NCI-H748 (cell line): ENCODE measurements around the gene CREB3L1.

Experiments
- DNase-seq: peaks from one replicate; lab custom pipeline; 2025; ENCODE audit not compliant: unreplicated experiment; lab: John Stamatoyannopoulos, UW

Gene CREB3L1

DNA sequence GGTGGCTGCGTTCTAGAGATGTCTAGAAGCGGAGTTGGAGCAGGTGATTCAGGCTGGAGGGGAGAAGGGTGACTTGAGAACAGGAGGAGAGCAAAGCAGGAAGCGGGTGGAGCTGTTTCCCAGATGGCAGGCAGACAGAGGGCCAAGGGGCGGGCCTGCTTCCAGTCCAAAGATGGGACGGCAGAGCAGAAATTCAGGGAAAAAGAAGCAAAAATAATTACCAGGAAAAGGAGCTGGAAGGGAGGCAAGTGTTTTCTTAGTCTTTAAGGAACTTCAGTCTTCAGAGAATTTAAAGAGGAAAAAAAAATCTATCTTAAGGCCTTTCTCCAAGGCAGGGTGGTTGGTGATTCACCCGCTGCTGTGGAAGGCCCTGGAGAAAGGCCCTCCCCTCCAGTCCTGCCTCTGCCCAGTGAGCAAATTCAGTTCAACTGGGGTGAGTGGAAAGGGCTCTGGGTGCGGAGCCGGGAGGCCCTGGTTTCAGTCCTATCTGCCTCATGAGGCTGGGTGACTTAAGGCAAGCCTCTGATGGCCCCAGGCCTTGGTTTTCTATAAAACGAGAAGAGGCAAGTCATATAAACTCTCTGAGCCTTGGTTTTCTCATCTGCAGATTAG is 4.5 kb upstream of the CREB3L1 start:
- DNase-seq, result no peak

DNA sequence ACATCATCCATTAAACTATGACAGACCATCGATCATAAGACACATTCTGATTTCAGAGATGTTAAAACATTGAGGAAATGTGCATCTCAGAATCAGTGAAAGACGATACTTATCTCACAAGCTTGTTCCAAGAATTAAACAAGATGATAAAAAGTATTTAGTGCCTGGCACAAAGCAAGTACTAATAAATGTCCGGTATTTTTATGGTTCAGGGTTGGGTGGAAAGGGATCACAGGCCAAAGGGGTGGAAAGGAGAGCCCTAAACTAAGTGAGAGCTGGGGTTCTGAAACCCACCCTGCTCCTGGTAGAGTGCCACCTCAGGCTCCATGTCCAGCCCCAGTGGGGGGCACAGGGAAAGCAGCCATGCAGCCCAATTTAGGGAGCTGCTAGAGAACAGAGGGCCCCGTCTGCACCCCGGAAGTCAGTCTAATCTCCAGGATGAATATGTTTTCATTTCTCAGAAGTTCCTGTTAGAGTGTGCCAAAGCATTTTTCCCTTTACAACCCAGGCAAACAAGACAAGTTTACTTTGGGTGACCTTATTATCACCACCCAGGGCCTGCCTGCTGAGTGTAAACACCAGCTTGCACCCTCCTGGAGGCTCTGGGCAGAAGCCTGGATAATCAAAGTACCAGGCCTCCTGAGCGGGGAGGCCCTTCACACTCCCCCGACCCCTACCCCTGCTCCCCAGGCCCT is 3.8 kb upstream of the CREB3L1 start:
- DNase-seq, result no peak

DNA sequence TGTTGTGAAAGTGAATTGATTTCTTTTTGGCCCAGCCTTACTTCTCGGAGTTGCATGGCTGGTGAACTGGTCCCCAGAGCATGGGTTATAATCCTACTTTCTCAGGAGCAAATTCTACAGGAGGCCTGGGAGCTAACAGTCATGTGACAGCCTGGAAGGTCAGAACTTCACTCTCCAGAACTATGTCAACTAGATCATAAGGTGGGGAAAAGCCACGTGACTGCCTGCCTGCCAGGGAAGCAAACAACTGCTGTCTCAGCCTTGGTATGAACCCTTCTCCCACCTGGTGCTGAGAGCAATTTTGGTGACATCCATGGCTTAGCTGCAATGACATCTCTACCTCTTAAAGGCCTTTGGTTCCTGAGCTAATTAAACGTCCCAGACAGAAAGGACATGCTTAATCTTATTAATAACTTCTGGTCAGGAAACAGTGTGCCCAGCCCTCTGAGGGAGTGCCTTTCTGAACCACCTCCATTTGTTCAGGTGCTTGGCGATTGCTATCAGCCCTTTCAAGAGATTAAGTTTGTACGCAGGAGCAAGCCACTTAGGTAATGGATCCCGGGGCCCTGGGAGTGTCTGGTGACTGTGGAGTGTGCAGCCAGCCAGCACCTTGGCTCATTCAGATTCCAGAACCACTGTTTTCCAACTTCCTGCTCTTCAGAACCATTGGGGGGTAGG is 1.4 kb upstream of the CREB3L1 start:
- DNase-seq, result no peak

DNA sequence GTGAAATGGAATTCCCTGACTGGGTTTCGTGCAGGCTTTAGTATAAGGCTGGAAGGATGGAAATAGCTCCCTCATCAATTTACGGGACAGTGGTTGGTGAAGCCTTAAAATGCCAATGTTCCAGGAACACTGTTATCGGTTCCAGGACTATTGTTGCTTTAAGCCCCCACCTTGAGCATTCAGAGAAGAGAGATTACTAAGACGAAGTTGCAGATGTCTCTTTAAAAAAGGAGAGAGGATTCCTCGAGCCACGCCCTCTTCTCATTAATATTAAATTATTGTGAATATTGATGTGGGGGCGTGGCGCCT is 195 bp upstream of the CREB3L1 start:
- DNase-seq, result peak; percentile 79

DNA sequence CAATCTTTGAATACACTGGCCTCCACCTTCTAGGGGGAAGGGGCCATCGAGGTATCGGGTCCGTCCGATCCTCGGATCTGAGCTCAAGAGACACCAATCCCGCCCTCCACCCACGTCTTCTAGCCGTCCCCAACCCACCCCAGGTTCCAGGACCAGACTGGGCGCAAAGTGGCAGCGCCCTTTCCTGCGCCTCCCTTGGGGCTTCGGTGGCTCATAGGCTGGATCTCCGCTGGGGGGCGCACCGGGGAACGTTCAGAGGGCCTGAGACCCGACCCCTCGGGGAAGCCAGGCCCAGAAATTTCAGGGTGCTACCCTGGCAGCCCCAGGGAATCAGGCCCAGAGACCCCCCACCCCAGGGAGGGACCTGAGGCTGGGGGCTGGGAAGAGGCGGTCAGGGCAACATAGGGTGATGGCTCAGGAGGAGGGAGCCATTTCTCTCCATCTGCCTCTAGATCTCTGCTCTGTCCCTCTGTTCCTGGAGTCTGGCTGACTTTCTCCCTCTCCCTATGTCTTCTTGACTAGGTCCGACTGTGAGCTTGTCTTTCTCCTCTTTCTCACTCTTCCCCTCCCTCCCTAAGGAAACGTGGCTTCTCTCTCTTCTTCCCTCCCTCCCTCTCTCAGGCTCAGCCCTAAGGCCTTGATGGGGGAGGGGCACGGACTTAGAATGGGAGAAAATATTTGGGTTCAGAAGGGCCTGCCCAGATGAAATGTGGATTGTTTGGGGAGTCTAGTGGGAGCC is 1.1 kb downstream of the CREB3L1 start:
- DNase-seq, result peak; percentile 44

DNA sequence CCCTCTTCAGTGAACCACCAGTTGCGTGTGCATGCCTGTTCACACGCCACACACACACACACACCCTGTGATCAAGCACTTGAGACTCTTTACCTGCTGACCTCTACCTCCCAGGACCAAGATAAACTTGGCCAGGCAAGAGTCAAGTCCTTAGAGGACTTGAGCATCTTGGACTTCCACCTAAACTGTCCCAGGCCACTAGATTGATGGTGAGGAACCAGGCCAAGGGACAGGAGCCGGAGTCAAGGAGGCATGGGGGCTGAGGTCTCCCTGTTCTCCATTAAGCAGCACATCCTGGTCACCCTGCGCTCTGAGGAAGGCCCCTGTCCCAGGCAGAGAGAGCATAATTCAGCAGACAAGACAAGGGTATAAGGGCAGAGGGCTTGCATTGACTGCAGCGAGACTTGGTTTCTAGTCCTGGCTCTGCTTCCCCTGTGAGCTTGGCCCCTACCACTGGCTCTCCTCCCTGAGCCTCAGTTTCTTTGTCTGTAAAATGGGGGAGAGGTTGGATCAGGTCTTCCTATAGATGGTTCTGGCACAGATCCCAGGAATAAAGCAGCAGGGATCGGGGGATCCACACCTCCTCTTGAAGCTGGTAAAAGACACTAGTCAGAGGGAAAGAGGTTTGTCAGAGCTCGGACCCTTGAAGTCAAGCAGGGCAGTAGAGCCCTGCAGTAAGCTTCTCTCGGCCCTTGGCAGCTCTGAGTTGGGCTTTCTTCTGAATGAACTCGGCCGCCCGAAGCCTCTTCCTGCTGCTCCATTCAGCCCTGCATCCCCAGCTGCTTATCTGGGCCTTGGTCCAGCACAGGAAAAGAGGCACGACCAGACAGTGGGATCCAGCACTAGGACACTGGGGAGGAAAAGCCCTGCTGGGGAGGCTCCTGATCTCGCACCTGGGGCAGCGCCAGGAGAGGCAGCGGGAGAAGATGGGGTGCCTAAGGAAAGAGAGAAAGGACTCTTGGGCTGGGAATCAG is 2.0 kb downstream of the CREB3L1 start:
- no peak for DNase-seq

DNA sequence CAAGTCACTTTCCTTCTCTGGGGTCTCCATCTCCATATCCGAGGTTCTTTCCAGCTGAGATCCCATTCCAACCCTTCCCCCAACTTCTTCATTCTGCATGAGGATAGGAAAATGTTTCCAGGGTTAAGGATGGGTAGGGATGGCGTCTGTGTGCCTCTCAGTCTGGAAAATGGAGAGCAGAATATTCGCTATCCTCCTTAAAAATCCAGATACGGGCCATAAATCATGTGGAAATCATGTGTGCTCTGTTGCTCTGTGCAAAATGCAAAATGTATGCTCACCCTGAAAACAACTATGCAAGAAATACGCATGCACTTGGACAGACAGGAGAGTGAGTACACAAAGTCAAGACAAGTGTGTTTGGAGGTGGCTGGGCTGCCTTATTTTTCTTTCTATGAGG is 3.2 kb downstream of the CREB3L1 start:
- no peak for DNase-seq

DNA sequence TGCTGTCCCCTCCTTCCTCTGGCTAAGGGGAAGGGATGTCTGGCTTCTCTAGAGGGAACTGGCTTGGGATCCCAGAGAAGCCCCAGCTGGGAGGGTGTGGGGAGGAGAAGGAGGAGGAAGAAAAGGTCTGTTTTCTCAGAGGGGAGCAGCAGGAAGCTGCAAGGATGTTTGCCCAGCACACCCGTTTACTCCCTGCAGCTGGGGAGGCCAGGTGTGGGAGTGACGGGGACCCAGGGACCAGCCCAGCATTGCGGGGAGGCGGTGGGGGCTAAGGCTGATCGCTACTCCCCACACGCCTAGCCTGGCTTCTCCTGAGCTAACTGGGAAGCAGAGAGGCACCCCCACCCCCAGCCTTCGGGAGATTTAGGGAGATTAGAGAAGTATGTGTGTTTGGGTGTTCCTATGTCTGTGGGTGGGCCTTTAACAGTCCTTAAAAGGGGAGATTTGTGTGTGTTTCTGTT is 3.9 kb downstream of the CREB3L1 start:
- no peak for DNase-seq

DNA sequence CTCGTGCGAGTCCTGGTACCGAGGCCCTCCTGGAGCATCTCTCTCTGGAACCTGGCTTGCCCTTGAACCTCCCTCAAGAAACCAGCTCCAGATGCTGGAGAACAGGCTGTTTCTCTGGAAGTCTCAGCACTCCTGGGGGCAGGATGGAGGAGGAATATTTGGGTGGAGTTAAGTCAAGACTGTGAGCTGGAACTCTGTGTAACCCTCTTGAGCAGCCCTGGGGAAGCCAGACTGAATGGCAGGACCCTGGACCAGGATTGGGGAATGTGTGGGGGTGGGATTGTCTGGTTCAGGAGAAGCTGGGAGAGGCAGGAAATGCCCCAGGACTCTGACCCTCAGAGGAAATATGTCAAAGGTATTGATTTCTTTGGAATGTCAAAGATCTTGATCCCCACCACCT is 7.7 kb downstream of the CREB3L1 start:
- no peak for DNase-seq

DNA sequence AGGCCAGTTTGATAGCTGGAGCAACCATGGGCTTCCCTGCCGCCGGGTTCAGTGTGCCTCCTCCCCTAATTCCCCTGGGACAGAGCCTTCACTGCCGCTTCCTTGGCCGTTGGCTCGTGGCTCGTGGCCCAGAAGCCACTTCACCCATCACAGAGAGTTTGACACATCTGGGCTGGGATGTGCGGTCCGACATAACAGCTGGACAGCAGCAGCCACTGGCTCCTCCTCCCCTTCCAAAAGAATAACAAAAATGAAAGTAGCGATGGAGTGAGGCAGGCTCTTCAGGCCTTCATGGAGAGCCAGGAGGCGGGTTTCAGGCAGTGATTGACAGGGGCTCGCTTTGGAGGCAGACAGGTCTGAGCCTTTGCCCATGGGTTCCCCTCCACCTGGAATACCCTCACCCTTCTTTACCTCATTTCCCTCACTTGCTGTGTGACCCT is 8.2 kb downstream of the CREB3L1 start:
- no peak for DNase-seq

DNA sequence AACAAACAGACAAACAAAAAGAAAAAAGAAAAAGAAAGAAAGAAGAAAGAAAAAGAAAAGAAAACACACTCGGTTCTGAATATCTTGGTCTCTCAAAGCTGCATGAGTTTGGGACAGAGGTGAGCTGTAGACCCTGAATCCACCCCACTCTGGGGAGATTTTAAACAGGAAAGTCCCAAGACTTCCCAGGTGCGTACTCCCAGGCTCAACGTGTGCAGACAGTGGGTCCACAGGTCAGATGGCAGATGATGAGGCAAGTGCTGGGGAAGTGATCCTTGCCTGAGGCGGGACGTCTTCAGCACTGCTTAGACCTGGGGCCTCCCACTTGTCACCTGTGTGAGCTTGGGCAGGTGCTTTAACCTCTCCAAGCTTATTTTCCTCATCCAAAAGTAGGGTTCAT is 9.3 kb downstream of the CREB3L1 start:
- no peak for DNase-seq

DNA sequence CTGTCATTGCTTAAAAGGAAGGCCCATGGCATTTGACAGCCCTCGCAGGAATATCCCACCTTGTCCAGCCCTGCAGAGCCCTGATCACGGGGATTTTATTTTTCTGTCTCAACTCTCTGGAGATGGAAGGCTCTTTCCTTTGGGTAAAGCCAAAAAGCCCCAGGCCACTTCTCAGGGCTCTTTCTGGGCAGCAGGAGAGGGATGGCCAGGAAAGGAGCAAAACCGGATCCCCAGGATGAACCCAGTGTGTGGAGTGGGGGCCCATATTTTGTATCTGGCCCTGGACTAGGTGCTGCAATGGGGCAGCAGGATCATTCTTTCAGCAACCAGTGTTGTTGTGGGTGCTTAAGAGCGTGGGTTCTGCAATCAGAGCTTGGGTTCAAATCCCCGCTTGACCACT is 11.0 kb downstream of the CREB3L1 start:
- no peak for DNase-seq

DNA sequence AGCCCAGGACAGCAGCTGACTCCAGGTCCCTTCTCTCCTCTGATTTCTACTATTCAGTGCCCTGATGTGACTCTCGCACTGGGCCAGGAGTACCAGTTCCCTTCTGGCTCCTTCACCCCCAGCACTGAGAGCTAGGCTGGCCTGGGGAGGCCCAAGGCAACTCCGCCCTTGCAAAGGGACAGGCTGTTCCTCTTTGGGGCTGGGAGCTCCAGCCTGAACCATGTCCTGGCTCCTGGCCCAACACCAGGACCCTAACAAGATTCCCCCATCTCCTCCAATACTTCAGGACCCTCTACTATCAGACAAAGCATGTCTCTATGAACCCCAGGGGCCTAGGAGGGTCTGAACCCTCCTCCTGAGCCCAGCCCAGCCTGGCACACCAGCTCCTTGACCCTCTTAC is 12.5 kb downstream of the CREB3L1 start:
- no peak for DNase-seq

DNA sequence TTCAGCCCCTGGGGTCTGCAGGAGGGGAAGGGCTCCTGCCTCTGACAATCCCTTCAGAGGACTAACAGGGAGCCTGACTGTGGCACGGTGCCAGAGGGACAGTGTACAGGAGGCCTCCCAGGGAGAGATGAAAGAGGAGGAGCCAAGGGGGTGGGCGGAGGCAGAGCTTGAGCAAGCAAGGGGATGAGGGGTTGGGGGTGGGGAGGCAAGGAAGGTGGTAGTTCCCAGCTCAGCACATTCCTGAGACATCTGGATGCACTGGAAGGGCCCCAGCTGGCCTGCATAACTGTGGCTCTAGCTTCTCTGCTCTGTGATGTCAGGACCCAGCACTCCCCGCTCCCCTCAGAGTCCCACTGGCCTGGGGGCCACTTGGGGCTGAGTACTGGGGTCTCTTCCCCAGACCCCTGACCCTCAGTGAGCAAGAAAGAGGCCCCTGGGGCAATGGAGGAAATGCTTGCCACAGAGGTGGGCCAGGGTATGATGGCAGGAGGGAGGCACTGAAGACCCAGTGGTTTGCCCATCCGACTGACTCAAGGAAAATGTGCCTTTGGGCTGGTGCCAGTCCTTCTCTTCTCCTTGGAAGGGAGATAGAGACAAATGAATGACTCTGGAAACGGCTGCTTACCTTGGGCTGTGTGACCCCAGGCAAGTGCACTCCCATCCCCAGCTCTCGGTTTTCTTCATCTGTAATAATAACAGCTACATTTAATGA is 13.3 kb downstream of the CREB3L1 start:
- peak; percentile 24 for DNase-seq

DNA sequence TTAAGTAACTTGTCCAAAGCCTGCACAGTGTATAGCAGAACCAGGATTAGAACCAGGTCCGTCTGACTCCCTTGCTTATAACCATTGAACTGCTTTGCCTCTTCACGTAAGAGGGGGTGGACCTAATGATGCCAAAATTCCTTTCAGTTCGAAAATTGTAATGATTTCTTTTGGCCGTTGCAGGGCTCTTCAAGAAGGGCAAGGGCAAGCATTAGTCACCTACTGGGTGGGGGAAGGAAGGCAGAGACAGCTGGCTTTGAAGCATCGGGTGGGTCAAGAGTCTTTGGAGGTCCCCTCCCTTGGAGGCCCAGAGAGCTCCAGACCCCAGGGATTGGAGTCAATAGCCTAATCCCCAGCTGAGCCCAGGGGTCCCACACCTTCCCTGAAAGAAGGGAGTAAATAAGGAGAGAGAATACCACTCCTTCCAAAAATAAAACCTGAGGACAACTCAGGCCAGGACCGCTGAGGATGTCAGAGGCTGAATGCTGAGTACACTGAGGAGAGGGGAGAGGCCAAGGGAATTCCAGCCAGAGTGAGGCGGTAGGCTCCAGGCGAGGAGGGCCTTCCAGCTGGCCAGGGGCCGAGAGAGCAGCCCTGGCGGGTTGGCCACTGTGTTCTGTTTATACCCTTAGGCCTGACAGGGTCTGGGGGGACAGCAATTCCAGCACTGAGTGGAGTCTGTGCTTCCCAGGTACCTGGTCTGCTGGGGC is 14.1 kb downstream of the CREB3L1 start:
- DNase-seq, result no peak

DNA sequence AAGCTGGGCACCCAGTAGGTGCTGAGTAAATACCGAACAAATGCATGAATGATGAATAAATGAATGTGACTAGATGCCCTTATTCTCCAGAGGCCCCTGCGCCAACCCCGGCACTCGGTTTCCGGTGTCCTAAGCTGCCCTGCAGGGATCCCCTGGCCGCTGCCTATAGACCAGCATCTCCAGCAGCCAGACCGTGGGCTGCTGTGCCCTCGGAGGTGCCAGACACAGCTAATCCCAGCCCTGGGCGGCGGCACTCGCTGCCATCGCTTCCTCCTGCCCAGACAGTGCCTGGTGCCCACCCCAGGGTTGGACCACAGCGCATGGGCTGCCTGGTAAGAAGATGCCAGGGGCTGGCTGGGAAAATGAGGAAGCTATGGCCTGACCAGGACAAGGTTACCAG is 15.6 kb downstream of the CREB3L1 start:
- DNase-seq, result no peak

DNA sequence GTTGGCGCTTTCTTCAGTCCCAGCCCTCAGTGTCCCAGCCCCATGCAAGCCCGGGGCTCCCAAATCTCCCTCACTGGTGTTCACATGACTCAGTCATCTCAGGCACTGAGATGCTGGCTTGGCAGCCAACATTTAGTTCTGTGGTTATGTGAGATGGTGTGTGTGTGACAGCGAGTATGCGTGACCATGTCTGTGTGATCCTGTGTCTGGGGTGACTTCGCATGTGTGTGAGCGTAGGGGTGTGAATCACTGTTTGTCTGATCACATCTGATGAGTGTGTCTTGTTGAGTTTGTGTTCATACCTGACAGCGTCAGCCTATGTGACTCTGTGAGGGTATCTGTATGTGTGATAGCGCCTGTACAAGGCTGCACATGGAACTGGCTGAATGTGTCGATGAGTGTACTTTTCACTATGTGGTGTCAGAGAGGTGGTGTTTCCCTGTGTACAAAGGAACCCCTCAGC is 16.2 kb downstream of the CREB3L1 start:
- no peak for DNase-seq

DNA sequence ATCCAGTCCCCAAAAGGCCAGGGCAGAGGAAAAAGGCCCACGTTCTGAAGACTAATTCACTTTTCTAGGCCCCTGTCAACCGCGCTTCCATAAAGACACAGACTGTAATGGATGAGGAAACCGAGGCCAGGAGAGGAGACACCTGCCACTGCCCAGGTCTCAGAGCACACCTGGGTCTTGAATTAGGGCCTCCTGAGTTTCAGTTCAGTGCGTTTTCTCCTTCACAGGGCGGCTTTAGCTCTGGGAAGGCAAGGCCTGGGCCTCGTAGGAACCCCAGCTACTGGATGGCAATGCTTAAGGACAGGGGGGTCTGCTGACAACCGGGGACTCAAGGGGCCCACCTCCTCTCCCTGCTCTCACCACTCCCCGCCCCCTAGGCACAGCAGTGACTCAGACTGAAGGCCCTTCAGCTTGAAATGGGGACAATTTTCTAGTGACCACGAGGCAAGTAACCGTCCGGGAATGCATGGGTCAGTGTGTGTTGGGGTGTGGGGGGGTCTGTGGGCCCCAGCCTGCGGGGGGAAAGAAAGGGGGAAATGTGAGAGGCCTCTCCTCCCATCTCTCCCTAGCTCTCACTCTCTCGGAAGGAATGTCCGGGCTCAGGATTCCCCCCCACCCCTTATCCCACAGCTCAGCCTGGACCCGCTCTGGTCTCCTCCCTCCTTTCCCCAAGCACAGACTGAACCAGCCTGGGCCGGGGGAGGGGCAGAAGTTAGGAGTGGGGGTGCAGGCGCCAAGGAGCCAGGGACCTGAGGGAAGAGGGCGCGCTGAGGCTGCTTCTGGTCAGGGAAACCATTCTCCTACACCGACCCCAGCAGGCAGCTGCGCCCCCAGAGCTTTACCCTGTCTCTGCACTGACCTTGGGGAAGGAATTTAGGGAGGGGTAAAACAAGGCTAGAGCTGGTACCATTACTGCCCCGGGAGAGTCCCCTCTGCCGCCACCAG is 17.2 kb downstream of the CREB3L1 start:
- no peak for DNase-seq
